IMR-90 (cell line): ENCODE data around the gene TEAD1. TPM values are rescaled to one million over a fixed set of nuclear protein-coding genes. Genes with fewer than 3 reads are reported as not detected.

Experiments used
- ATAC-seq: fragments of 200-7000 bp; cut with Tn5 transposase; 2 replicates; pipeline ENCODE4 v1.9.1; 2020; ENCODE audit warnings: low read depth, mild to moderate bottlenecking, moderate library complexity
- BruUV-seq: library from RNA; stranded (reverse); fragments of 400-500 nt; replicated peaks from 2 replicates; lab custom pipeline; 2021; lab: Mats Ljungman, UMichigan
- CTCF ChIA-PET: fragments of 300-600 bp; formaldehyde crosslinking; extraction: SDS; loops from one replicate; lab custom pipeline; 2021; ENCODE audit warnings: antibody characterized with exemption; lab: Yijun Ruan, JAX
- POLR2A ChIA-PET: fragments of 300-600 bp; sonication (Branson Sonifier 250); formaldehyde crosslinking; loops from one replicate; lab custom pipeline; 2022; ENCODE audit warnings: antibody characterized with exemption; ENCODE audit not compliant: unreplicated experiment; lab: Charles Lee
- DNase-seq: peaks from one replicate; pipeline ENCODE4 v3.0.0; 2013
- H2AFZ ChIP-seq: replicated peaks from 2 replicates; pipeline ENCODE3; 2013; ENCODE audit warnings: low read length, mild to moderate bottlenecking; ENCODE audit not compliant: poor library complexity
- H2AK5ac ChIP-seq: 2 replicates; pipeline ENCODE4 v1.6.1; 2013; ENCODE audit warnings: low read depth, low read length, inconsistent platforms
- H2AK9ac ChIP-seq: replicated peaks from 2 replicates; pipeline ENCODE3; 2013; ENCODE audit warnings: mild to moderate bottlenecking, low read depth, low read length, moderate library complexity; ENCODE audit not compliant: poor library complexity
- H2BK120ac ChIP-seq: 2 replicates; pipeline ENCODE4 v1.6.1; 2013; ENCODE audit warnings: low read depth, low read length, inconsistent platforms
- H2BK15ac ChIP-seq: 3 replicates; pipeline ENCODE4 v1.6.1; 2013; ENCODE audit warnings: low read depth, low read length, inconsistent platforms
- H2BK20ac ChIP-seq: 2 replicates; pipeline ENCODE4 v1.6.1; 2013; ENCODE audit warnings: low read depth, mild to moderate bottlenecking, inconsistent platforms, low read length, moderate library complexity
- H2BK5ac ChIP-seq: 2 replicates; pipeline ENCODE4 v1.6.1; 2013; ENCODE audit warnings: mild to moderate bottlenecking, low read depth, low read length, inconsistent platforms; ENCODE audit not compliant: poor library complexity, severe bottlenecking
- H3K14ac ChIP-seq: replicated peaks from 2 replicates; pipeline ENCODE4 v1.6.1; 2013; ENCODE audit warnings: low read depth, low read length, inconsistent platforms
- H3K18ac ChIP-seq: 2 replicates; pipeline ENCODE4 v1.6.1; 2013; ENCODE audit warnings: low read depth, low read length, control low read depth
- H3K23ac ChIP-seq: 2 replicates; pipeline ENCODE4 v1.6.1; 2013; ENCODE audit warnings: low read depth, low read length, inconsistent platforms
- H3K27ac ChIP-seq: 2 replicates; pipeline ENCODE4 v1.5.1; 2013; ENCODE audit warnings: mild to moderate bottlenecking, control low read depth, low read length; ENCODE audit not compliant: insufficient read depth
- H3K27me3 ChIP-seq: 2 replicates; pipeline ENCODE4 v1.6.1; 2013; ENCODE audit warnings: low read length; ENCODE audit not compliant: control insufficient read depth, insufficient read depth
- H3K36me3 ChIP-seq: 2 replicates; pipeline ENCODE4 v1.6.1; 2013; ENCODE audit warnings: low read length, mixed read lengths; ENCODE audit not compliant: control insufficient read depth, insufficient read depth
- H3K4ac ChIP-seq: 2 replicates; pipeline ENCODE4 v1.6.1; 2013; ENCODE audit warnings: low read depth, low read length, inconsistent platforms
- H3K4me1 ChIP-seq: 2 replicates; pipeline ENCODE4 v1.6.1; 2013; ENCODE audit warnings: low read length, mixed read lengths; ENCODE audit not compliant: control insufficient read depth, insufficient read depth
- H3K4me2 ChIP-seq: 2 replicates; pipeline ENCODE4 v1.6.1; 2013; ENCODE audit warnings: low read depth, mild to moderate bottlenecking, control low read depth, low read length, moderate library complexity
- H3K4me3 ChIP-seq: 2 replicates; pipeline ENCODE4 v1.5.1; 2013; ENCODE audit warnings: low read depth, mild to moderate bottlenecking, control low read depth, low read length, moderate library complexity; ENCODE audit not compliant: insufficient read depth
- H3K56ac ChIP-seq: 2 replicates; pipeline ENCODE4 v1.6.1; 2013; ENCODE audit warnings: low read length, inconsistent platforms; ENCODE audit not compliant: insufficient read depth; ENCODE audit errors: extremely low read depth
- H3K79me1 ChIP-seq, 2 experiments: 2 replicates each; pipeline ENCODE4 v1.6.1; 2013; ENCODE audit warnings: low read length in 2 of 2, inconsistent platforms in 1 of 2, low read depth in 1 of 2
- H3K9ac ChIP-seq: 2 replicates; pipeline ENCODE4 v1.6.1; 2013; ENCODE audit warnings: low read depth, low read length, control low read depth
- H3K9me1 ChIP-seq: 2 replicates; pipeline ENCODE4 v1.6.1; 2013; ENCODE audit warnings: low read length, inconsistent platforms; ENCODE audit not compliant: insufficient read depth
- H3K9me3 ChIP-seq: 2 replicates; pipeline ENCODE4 v1.6.1; 2013; ENCODE audit warnings: low read length; ENCODE audit not compliant: control insufficient read depth, insufficient read depth
- H4K20me1 ChIP-seq: 2 replicates; pipeline ENCODE4 v1.6.1; 2013; ENCODE audit warnings: low read length, inconsistent platforms; ENCODE audit not compliant: insufficient read depth
- H4K5ac ChIP-seq: 2 replicates; pipeline ENCODE4 v1.6.1; 2013; ENCODE audit warnings: mild to moderate bottlenecking, low read depth, low read length, control low read depth
- H4K8ac ChIP-seq, 2 experiments: 2 replicates each; pipeline ENCODE4 v1.6.1; 2013; ENCODE audit warnings: low read depth in 2 of 2, low read length in 2 of 2, control low read depth in 1 of 2, inconsistent platforms in 1 of 2
- H4K91ac ChIP-seq: 2 replicates; pipeline ENCODE4 v1.6.1; 2013; ENCODE audit warnings: low read depth, low read length, inconsistent platforms; ENCODE audit not compliant: insufficient read depth
- BHLHE40 ChIP-seq: fragments of 150-350 bp; IDR thresholded peaks from 2 replicates; pipeline ENCODE4 v1.6.1; 2016; ENCODE audit warnings: mild to moderate bottlenecking, low read depth, low read length
- CEBPB ChIP-seq: IDR thresholded peaks from 2 replicates; pipeline ENCODE4 v1.6.1; 2012; ENCODE audit warnings: low read depth, low read length, improper control_type of control experiment
- CHD1 ChIP-seq: IDR thresholded peaks from 2 replicates; pipeline ENCODE4 v1.6.1; 2012; ENCODE audit warnings: low read depth, low read length, improper control_type of control experiment
- ELK1 ChIP-seq: fragments of 150-350 bp; IDR thresholded peaks from 2 replicates; pipeline ENCODE4 v1.6.1; 2016; ENCODE audit warnings: low read depth, mild to moderate bottlenecking, low read length, moderate library complexity, borderline replicate concordance
- MAFK ChIP-seq: IDR thresholded peaks from 2 replicates; pipeline ENCODE4 v1.6.1; 2012; ENCODE audit warnings: low read depth, low read length, improper control_type of control experiment
- MAZ ChIP-seq: IDR thresholded peaks from 2 replicates; pipeline ENCODE4 v1.6.1; 2012; ENCODE audit warnings: low read depth, mild to moderate bottlenecking, low read length, improper control_type of control experiment, moderate library complexity, borderline replicate concordance
- MXI1 ChIP-seq: IDR thresholded peaks from 2 replicates; pipeline ENCODE4 v1.6.1; 2012; ENCODE audit warnings: low read depth, mild to moderate bottlenecking, low read length, moderate library complexity, borderline replicate concordance
- NFE2L2 ChIP-seq: fragments of 150-350 bp; IDR thresholded peaks from 2 replicates; pipeline ENCODE4 v1.6.1; 2016; ENCODE audit warnings: low read depth, mild to moderate bottlenecking, low read length
- POLR2A ChIP-seq: IDR thresholded peaks from 2 replicates; pipeline ENCODE4 v1.6.1; 2012; ENCODE audit warnings: mild to moderate bottlenecking, low read depth, low read length
- RAD21 ChIP-seq: IDR thresholded peaks from 2 replicates; pipeline ENCODE4 v1.6.1; 2012; ENCODE audit warnings: low read length, improper control_type of control experiment
- RCOR1 ChIP-seq: IDR thresholded peaks from 2 replicates; pipeline ENCODE4 v1.6.1; 2012; ENCODE audit warnings: mild to moderate bottlenecking, low read length, improper control_type of control experiment; ENCODE audit not compliant: insufficient replicate concordance
- RFX5 ChIP-seq: IDR thresholded peaks from 2 replicates; pipeline ENCODE4 v1.8.0; 2012; ENCODE audit warnings: low read depth, mild to moderate bottlenecking, low read length, moderate library complexity
- SMC3 ChIP-seq: fragments of 150-350 bp; IDR thresholded peaks from 2 replicates; pipeline ENCODE4 v1.6.1; 2016; ENCODE audit warnings: low read depth, mild to moderate bottlenecking, antibody characterized with exemption, low read length, moderate library complexity
- WGBS, 2 experiments: methylation state at CpG; one replicate each; pipeline versions ENCODE4 v1.1.5 to v1.1.7; 2013; ENCODE audit warnings: missing lambda C conversion rate in 2 of 2; ENCODE audit not compliant: insufficient read length in 1 of 2; ENCODE audit errors: extremely low coverage in 2 of 2; 5-methylcytosine and 5-hydroxymethylcytosine counted together
- dilution Hi-C: fragments of 300-500 bp; cut with HindIII; formaldehyde crosslinking; loops from one replicate; pipeline ENCODE4 v1.14.3; 2018; ENCODE audit warnings: low sequenced_read_pairs; ENCODE audit not compliant: unreplicated experiment
- in situ Hi-C: fragments of 300-500 bp; cut with MboI; formaldehyde crosslinking; loops from 3 replicates; pipeline ENCODE4 v1.14.3; 2019; ENCODE audit warnings: low sequenced_read_pairs, inconsistent platforms, mixed read lengths
- intact Hi-C: fragments of 100-400 bp; cut with micrococcal nuclease; formaldehyde crosslinking; loops from 2 replicates; pipeline ENCODE4 v1.10.0; 2022
- polyA plus RNA-seq, 3 experiments: library from polyadenylated mRNA; depleted of rRNA; stranded (reverse); fragments of >200 nt; gene quantifications; 2 replicates each; pipeline ENCODE4 v1.2.3, GENCODE V29; 2012; ENCODE audit warnings: low replicate concordance in 1 of 3
- total RNA-seq: library from RNA; depleted of rRNA; stranded (reverse); fragments of >200 nt; gene quantifications from 2 replicates; pipeline ENCODE4 v1.2.3, GENCODE V29; 2012

Gene TEAD1
- total and polyA plus RNA-seq, 2 of the 4 experiments (the other 2 are of a cell fraction), result 51.8 to 69.2 TPM

GRCh38 chr11:12749442-12749841 lies 75.2 kb downstream of the TEAD1 start:
- H2AK9ac ChIP-seq, result no peak overlapping the region
- H4K20me1 ChIP-seq, result peaks cover 99% of the 10 kb centered on the region
- H2AK5ac ChIP-seq, result no peak overlapping the region; the same call in 1 of the 2 replicates
- no peak for TF ChIP-seq MXI1
- TF ChIP-seq RCOR1, result no peak
- no peak for TF ChIP-seq CHD1
- TF ChIP-seq CEBPB, result no peak
- TF ChIP-seq NFE2L2, result no peak
- no peak for TF ChIP-seq ELK1
- no peak for TF ChIP-seq MAZ
- TF ChIP-seq RFX5, result no peak
- TF ChIP-seq MAFK, result no peak
- TF ChIP-seq SMC3, result no peak
- no peak for TF ChIP-seq BHLHE40
- no peak for TF ChIP-seq POLR2A
- TF ChIP-seq RAD21, result no peak
- H3K27me3 ChIP-seq, result no peaks in the 10 kb centered on the region
- CTCF ChIA-PET, result no interaction called here
- H4K8ac ChIP-seq, result no peak overlapping the region
- H3K36me3 ChIP-seq, result no peaks in the 10 kb centered on the region; the same call in 1 of the 2 replicates
- H3K9ac ChIP-seq, result no peak overlapping the region
- dilution Hi-C loops (no loop called here), in situ Hi-C loops (no loop called here), intact Hi-C loops (no loop called here)
- no peak overlapping the region for H4K5ac ChIP-seq
- no peak overlapping the region for H3K4ac ChIP-seq
- no peak overlapping the region for H3K4me3 ChIP-seq
- H3K14ac ChIP-seq, result no peak overlapping the region
- no peaks in the 10 kb centered on the region for H3K9me3 ChIP-seq
- peaks cover 20% of the 10 kb centered on the region for H3K4me1 ChIP-seq
- no peak overlapping the region for H3K23ac ChIP-seq
- BruUV-seq, result no TSS peak
- H2BK5ac ChIP-seq, result no peak overlapping the region
- POLR2A ChIA-PET, result no interaction called here
- H2AFZ ChIP-seq, result no peak overlapping the region
- no peak for ATAC-seq
- H2BK20ac ChIP-seq, result no peak overlapping the region
- H3K27ac ChIP-seq, result no peak overlapping the region
- H3K4me2 ChIP-seq, result no peak overlapping the region
- H3K79me1 ChIP-seq, result peaks cover 24 to 93% of the 10 kb centered on the region in 2 experiments; a peak in 3 of 4 replicates
- WGBS, 2 experiments, result 95% methylated on average over 6 of the region's 6 CpGs; no CpG with 5 or more reads in 1 of the 2 experiments
- no peak overlapping the region for H2BK15ac ChIP-seq
- H3K9me1 ChIP-seq, result peaks cover 51% of the 10 kb centered on the region
- no peak overlapping the region for H2BK120ac ChIP-seq
- no peak overlapping the region for H4K91ac ChIP-seq
- no peak overlapping the region for H3K18ac ChIP-seq
- no peak for DNase-seq
- H3K56ac ChIP-seq, result no peak overlapping the region
